ENCODE measurements around the gene PAPPA2.

PAPPA2 gene

DNA sequence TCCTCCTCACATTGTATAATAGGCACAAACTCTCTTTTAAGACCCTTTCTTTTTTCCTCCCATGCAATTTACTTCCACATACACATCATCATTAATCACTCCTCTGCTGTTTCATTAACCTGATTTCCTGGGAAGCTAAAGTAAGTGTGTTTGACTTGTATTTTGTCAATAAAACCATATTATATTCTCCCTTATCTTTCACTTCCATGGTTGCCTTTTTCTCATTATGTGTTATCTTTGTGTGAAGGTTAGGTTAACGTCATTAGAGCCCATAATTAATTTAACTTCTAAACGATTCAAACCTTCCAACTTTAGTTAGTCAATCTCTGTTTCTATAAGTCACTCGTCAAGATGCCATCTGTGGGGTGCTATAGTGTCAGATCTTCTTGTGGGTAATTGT is 313.0 kb downstream of the PAPPA2 start:
- DNase-seq = no peak

DNA sequence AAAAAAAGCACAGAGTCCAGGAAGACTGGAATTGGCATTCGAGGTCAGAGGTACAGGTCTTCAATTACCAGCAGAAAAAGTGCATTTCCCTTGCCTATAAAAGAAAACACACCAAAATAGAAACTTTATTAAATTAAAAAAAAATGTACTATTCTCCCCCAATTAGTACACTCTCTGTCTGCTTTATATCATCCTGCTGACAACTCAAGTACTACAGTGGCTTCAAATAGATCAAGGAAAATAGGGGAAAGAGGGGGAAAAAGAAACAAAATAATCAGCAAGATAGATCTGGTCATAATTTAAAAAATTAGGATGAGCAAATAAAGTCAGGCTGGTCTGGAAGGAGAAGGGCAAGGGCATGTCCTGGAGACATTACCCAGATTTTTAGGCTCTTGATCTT is 315.1 kb downstream of the PAPPA2 start:
- no peak for DNase-seq

DNA sequence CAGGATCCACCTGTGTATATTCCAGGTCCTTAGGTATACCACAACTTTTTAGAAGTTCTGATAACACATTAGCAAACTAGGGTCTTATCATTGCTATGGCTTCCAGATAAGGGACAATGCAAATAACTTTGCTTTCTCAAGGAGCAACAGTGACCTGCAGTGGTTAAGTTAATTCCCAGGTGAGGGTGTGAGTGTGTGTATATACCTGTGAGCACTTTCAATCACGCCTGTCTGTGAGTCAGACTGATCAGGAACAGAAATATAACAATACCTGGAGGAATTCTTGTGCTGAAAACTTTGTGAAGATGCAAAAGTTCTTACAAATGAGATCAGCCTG is 317.0 kb downstream of the PAPPA2 start:
- DNase-seq = no peak

DNA sequence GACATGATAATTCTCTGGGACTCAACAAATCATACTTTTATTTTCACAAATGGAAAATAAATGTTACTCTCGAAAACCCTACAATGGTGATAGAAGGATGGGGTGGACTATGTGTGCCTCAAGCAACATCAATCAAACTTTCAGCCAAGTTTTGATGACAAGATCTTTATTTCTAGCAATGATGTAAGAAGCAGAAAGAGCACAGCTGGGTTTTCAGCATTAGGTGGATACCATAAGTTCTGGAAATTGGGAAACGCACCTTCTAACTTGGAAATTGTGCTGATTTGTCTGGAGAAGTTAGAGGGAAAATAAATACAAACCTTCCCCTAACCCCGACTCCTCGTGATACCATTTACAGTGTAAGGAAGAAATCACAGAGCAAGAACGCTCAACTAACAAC is 320.3 kb downstream of the PAPPA2 start:
- DNase-seq = no peak

DNA sequence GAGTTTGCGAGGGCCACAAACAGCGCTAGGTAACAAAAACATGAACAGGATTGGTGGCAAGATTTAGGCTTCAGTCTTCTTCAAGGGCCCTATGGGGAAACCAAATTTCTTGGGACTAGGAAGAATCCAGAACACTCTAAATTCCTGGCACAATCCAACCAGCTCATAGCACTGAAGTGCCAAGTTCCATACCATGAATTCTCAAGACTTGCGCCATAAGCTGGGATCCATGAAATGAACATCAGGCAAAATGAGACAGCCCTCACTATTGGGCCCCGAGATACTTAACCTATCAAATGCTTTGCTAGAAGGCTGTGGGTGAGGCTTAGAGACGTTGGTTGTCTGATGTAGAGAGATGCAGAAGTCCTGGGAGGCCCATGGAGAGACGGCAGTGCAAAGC is 322.1 kb downstream of the PAPPA2 start:
- DNase-seq = no peak

DNA sequence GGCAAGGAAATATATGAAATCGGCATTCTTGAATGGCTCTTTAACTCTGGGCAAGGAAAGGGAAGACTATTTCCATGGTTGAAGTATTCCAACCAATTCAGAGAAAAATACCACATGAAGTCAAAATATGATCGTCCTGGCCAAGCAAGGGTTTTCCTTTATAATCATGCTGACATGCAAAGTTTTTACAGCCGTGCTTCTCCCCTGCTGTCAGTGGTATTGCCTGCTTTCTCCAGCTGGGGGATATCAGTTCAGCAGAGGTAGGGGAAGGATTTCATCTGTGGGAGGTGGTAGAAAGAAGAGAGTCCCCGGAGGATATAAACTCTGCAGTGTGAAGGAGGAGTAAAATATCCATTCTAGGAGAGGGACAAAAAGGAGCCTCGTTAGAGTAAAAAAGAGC is 322.8 kb downstream of the PAPPA2 start:
- no peak for DNase-seq

DNA sequence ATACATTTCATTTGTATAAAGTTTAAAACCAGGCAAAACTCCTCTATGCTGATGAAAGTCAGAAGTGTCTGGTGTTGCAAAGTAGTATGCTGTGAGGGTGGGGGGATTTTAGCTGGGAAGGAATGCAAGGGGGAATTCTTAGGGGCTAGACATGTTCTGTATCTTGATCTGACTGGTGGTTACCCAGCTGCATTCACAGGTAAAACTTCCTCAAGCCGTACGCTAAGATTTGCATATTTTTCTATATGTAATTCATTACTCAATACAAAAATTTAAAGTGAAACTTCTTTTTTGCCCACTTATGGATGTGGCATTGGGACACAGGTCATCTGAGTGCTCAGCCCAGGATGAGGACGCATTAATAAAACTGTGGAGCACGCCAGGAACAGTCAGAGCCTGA is 323.3 kb downstream of the PAPPA2 start:
- DNase-seq = no peak

DNA sequence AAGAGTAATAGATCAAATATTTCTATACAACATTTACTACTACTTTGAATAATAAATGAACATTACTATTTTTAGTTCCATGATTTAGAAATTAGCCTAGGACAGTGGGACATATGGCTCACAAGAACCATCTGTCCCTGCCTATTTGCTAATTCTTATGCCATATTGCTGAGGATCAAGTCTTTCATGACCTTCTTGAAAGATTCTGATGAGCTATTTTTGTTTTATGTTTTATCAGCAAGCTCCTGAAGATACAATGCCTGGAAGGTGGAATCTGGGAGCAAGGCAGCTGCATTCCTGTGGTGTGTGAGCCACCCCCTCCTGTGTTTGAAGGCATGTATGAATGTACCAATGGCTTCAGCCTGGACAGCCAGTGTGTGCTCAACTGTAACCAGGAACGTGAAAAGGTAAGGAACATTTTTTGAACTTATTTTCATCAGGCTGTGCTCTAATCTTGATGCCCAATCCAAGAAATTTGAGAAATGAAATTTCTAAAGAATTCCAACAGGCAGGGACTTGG is 326.7 kb downstream of the PAPPA2 start:
- DNase-seq = no peak

DNA sequence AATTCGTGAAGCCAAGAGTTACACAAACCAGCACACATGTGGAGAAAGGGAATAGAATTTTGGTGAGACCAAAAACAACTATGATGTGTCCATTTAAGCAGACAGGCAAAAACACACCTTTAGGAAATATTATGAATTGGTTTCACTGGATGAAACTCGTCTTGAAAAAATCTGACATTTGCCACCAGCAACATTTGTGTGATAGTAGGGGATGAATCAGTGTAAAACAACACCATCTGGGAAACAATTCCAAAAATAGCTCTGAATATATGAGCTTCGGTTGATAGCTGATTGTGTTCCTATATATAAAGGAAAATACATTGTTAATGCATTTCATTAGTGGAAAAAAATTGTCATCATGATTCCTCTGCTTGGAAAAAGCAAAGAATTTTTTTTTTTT is 327.8 kb downstream of the PAPPA2 start:
- DNase-seq = no peak

DNA sequence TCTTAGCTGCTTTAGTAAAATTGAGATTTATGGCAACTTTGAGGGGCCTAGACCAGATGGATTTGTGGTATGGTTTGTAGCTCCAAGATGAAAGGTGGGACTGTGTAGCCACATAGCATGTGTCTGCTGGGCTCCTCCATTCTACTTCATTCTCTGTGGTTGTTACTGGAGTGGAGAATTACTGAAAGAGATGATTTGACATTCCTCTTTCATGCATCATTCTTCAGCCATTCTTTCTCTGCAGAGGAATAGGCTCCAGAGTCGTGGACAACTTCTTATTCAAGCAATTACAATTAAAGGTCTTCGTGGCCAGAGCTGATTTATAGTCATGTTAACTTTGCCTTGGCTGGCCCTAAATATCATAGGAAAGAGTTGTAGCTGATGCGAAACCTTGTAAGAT is 328.9 kb downstream of the PAPPA2 start:
- DNase-seq = no peak

DNA sequence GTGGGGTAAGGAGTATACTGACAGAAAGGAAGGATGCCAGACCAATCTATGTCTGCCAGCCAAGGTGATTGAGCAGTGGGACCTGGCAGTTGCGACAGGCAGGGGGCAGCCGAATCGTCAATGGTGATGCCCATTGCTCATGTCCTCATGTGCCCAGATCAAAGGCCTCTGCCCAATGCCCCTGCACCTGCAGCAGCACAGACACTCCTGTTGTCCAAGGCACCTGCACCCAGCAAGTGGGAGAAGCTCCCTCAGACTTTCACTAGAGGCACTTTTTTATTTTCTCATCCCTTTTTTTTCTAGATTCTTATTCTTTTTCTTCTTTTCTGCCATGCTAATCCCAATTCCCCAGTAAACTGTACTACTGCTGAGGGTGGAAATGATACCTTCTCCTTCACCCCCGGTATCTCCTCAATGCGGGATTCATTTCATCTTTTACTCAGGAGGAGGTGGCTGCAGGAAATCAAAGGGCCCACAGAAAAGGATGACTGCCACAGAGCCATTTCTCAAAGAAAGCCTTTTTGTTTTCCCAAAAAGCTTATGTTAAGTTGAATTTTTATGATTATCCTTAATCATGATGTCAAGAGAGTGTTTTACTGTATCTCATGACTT is 332.0 kb downstream of the PAPPA2 start:
- no peak for DNase-seq

DNA sequence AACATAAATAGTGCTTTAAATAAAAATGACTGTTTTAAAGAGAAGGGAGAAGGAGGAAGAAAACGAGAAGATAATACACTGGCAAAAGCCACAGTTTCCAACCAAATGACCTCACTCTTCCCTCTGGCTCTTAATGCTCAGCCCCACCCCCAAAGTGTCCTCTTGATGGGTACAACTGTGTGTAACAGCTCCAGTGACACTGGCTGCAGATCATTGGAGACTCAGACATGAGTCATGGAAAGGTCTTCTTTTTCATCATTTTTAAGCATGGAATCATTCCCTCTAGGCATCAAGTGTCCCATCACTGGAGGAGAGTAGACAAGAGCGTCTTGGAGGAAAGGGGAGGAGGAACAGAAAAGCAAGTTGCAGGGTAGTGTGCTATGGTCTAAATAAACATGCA is 333.0 kb downstream of the PAPPA2 start:
- DNase-seq = peak; percentile 28

DNA sequence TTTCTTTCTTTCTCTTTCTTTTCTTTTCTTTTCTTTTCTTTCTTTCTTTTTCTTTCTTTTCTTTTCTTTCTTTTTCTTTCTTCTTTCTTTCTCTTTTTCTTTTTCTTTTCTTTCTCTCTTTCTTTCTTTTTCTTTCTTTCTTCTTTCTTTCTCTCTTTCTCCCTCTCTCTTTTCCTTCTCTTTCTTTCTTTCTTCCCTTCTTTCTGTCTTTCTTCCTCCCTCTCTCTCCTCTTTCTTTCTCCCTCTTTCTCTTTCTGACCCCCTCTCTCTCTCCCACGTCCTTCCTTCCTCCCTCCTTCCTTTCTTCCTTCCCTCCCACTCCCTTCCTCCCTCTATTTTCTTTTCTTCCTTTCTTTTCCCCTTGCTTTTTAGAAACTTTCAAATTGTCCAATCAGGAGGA is 333.6 kb downstream of the PAPPA2 start:
- DNase-seq = no peak

DNA sequence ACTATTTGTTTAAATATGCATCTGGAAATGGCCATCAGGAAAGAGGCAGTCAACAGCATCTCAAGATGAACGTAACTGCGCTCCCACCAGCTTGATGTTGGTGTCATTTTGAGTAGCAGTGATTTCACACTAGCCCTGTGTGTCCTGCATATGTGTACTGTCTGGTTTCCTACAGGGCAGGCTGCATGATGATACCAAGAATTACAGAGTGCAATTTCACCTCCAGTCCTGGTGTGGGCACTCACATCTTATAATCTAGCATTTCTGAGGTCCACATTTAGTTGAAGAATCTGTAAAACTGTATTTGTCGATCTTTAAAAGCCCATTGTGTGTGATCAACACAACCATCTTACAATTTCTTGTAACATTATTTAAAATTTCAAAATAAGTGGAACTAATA is 336.4 kb downstream of the PAPPA2 start:
- no peak for DNase-seq

DNA sequence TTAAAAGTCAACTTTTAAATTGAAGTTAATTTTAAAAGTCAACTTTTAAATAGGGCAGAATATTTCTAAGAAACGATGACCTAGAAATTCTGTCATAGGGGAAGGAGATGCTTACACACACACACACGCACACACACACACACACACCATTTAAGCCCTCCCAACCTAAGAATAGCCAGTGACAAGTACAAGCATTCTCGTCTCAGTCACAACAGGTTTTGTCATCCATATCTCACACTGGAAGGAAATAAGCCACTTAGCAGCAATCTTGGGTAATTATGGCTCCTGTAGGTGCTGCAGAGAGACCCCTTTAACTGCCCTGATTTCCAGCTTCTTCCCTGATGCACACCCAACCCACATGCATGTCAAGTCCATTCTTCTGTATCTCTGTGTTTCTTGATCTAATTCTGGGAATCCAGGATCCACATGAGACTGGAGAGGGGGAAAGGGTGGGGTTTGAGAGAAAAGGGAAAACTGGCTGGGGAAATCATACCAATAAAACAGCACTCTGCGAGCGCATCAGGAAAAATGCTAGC is 338.1 kb downstream of the PAPPA2 start:
- no peak for DNase-seq

DNA sequence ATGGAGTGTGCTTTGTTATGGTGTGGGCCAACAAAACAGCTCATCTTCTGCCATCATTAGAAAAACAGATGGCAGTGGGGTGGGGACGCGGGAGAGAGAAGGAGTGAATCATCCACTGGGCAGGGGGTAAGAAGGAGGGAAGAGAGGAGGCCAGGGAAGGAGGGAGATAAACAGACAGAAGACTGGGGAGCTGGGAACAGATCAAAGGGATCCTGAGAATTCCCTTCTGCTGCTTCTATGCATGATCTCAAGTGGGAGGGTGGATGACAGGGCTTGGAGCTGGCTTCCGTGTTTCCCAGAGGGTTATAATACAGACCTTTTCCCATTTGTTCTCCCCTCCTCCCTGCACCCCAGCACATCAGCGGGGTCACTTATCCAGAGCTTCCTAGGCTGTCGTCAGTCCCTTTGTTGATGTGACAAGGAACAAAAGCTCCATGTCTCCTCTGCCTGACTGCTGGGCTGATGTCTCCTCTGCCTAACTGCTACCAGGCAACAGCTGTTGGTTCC is 338.6 kb downstream of the PAPPA2 start:
- DNase-seq = peak; percentile 30

DNA sequence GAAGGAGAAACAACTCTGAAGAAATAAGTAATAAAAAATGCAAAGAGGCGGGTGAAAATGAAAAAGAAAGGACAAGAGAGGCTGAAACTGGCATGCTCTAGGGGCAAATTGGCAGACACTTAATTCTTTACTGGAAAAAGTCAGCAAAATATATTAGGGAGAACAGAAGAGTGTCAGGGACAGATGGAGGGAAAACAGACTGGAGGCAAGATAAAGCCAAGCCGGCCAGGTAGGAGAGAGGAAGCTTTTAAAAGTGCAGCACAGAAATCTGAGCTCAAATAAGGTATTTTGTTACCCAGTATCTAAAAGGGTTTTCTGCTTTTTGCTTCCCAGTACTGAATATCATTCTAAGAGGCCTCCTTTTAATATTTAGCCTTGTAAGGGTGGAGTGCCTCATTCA is 339.3 kb downstream of the PAPPA2 start:
- no peak for DNase-seq

DNA sequence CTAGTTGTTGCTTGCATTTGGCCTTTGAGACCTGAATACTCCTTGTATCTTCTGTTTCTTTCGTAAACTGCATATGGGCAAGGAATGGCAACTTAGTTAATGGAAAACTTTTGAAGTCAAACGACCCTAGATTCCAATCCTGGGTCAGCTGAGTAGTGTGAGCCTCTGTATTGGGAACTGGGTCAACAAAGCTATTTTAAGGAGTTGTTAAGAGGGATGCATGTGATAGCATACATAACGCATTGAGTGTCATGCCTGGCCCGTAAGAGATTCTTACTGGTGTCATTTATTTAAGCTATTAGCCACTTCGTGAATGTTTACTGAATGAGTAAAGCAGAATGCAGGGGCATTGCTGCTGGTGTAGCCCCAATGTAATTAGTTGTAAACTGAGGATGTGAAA is 340.1 kb downstream of the PAPPA2 start:
- DNase-seq = no peak

DNA sequence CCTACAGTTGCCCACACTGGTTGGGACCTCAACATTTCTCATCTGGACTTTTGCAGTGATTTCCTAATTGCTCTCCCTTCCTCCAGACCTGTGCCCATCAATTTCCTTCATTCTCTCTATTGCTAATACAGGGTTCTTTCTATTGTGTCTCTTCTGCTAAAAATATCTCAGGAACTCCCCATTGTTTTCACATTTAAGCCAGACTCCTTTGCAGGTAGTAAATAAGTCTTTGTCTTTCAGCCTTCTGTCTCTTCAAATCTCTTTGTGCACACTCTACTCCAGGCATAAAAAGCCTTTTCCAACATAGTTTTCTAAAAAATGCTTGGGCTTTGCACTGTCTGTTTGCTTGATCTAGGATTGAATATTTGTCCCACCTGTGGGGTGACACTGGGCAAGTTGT is 340.6 kb downstream of the PAPPA2 start:
- no peak for DNase-seq

DNA sequence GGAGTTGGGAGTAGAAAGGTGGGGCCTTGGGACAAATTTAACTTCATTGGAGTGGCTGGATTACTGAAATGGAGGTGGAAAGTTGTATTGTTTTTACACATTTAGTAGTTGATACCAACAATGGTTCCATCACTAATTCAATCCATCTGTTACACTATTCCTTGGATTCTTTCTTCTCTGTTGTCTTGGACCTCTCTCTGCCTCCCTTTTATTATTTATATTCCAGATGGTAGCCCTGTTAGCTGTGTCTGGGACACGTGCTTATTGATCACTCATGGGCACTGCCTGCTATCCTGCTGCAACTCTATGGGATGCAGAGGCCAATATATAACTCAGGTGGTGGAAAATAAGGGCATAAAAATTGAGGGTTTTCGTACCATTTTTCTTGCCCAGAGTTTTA is 346.3 kb downstream of the PAPPA2 start:
- DNase-seq = no peak

DNA sequence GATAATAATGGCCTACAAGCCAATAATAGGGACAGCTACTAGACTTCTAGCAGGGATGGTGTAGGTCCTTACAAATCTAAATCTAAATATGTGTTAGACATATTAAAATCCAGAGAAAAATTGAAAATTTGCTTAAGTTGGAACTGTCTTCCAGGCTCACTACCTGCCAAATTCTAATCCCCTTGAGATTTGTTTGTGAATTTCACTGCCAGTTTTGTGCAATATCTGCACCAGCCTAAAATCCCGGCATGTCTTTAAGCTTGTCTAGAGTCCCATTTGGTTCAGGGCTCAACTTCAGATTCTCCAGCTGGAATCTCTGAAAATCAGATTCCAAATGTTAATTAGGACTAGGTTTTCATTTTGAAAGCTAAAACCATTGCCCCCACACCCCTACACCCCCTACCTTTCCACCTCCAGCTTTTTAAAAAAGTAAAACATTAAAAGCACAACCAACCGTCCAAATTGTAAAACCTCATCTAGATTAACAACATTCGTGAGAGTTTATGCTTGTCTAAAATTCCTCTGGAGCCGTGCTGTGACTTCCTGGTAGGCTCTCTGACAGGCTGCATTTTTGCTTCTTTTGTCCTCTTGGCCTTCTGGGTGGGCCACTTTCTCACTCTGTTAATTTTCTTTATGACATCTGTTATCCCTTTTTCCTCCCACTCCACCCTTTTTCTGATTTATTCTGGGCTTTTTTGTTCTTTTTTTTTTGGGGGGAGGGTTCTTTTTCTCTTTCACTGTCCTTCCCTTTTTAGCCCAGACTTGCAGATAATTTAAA is 348.7 kb downstream of the PAPPA2 start:
- no peak for DNase-seq

DNA sequence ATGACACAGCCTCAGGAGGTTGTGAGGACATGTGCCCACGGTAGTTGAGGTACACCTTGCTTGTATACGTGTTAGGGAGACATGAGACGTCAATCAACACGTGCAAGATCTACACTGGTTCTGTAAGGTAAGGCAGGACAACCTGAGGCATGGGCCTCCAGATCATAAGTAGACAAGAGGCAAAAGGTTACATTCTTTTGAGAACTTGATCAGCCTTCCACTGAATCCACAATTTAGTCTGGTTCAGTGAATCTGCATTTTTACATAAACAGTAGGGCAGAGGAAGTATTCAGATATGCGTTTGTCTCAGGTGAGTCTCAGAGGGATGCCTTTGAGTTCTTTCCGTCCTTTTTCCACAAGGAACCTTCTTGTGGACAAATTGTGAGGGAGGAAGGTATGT is 352.6 kb downstream of the PAPPA2 start:
- DNase-seq = no peak

DNA sequence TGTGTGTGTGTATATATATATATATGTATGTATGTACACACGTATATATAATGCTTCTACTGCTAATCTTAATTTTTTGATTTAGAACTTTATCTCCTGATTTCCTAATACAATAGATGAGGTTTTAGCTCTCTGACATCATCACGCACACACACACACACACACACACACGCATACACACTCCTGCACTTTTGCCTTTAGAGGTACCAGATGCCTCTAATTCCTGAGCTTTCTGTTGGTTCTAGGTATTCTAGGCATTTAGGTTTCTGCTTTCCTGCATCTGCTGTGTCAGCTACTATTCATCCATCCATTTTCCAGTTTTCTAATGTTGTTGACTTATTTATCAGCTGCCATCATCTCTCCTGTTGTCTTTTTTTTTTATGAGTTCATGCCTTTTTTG is 353.3 kb downstream of the PAPPA2 start:
- DNase-seq = no peak

DNA sequence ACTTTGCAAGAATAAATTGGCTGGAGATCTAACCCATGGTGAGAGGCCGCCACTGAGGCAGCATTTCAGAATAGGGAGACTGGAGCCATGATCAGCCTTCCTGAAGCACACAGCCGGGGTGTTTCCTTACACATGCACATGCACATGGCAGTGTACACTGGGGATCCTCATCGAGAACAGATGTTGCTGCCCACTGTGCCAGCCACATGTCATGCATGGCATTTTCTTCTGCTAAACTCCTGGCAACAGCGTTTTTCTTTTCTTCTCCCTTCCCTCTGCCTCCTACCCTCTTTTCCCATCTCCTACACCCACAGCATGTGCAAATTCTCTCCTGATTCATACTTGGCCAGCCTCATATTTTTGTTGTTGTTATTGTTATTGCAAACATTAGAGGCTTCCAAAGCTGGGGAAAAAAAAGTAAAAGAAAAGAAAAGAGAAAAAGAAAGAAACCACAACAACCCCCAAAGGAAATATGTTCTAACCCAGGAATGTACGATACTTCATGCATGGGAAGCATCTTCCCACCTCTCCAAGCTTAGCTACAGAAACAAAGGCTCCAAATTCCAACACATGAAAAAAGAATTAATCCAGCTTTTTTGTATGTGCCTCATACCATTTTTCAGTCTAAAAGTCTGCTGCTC is 357.5 kb downstream of the PAPPA2 start:
- DNase-seq = no peak

Measured in T1000 (cell line).